CD8-positive, alpha-beta memory T cell (primary cell): ENCODE results near the gene BCL2L1. TPM values are rescaled to one million over a fixed set of nuclear protein-coding genes. Genes with fewer than 3 reads are reported as not detected.

Experiments used
- CTCF ChIA-PET: fragments of 350-600 bp; sonication (Branson Sonifier 250); formaldehyde crosslinking; loops from one replicate; lab custom pipeline; 2021; ENCODE audit warnings: antibody characterized with exemption; lab: Charles Lee
- POLR2A ChIA-PET: fragments of 350-600 bp; sonication (Branson Sonifier 250); formaldehyde crosslinking; loops from one replicate; lab custom pipeline; 2021; ENCODE audit warnings: antibody characterized with exemption; lab: Charles Lee
- DNase-seq, 5 donors: peaks; one replicate each; pipeline versions ENCODE4 v3.0.0 to v3.0.0-alpha.2; 2020 to 2022; ENCODE audit warnings: mixed read lengths in 1 of 5
- H3K27ac ChIP-seq: one replicate; pipeline ENCODE4 v1.7.0; 2013; ENCODE audit warnings: low read depth, mild to moderate bottlenecking, low read length, moderate library complexity
- H3K27me3 ChIP-seq: 2 replicates; pipeline ENCODE4 v1.7.0; 2013; ENCODE audit warnings: low read length, mild to moderate bottlenecking; ENCODE audit not compliant: insufficient read depth, poor library complexity, severe bottlenecking
- H3K36me3 ChIP-seq: 2 replicates; pipeline ENCODE4 v1.7.0; 2013; ENCODE audit warnings: mild to moderate bottlenecking, low read length, moderate library complexity; ENCODE audit not compliant: insufficient read depth
- H3K4me1 ChIP-seq: 2 replicates; pipeline ENCODE4 v1.7.0; 2013; ENCODE audit warnings: mild to moderate bottlenecking, low read length, moderate library complexity; ENCODE audit not compliant: insufficient read depth
- H3K4me3 ChIP-seq: 2 replicates; pipeline ENCODE4 v1.7.0; 2013; ENCODE audit warnings: mild to moderate bottlenecking, low read length
- H3K9me3 ChIP-seq: 2 replicates; pipeline ENCODE4 v1.7.0; 2013; ENCODE audit warnings: mild to moderate bottlenecking, low read length
- H3K27ac Mint-ChIP-seq, 8 donors: one replicate each; pipeline ENCODE4 v1.8.0; 2020 to 2021; ENCODE audit warnings: mixed read lengths in 8 of 8, mild to moderate bottlenecking in 6 of 8, inconsistent platforms in 3 of 8, moderate library complexity in 3 of 8
- H3K27me3 Mint-ChIP-seq, 2 donors: one replicate each; pipeline ENCODE4 v1.8.0; 2020 to 2021; ENCODE audit warnings: mixed read lengths in 2 of 2, mild to moderate bottlenecking in 1 of 2, moderate library complexity in 1 of 2
- H3K36me3 Mint-ChIP-seq, 3 donors: one replicate each; pipeline ENCODE4 v1.8.0; 2020 to 2021; ENCODE audit warnings: mixed read lengths in 3 of 3, inconsistent platforms in 1 of 3, mild to moderate bottlenecking in 1 of 3
- H3K4me1 Mint-ChIP-seq, 3 donors: one replicate each; pipeline ENCODE4 v1.8.0; 2020 to 2021; ENCODE audit warnings: mixed read lengths in 3 of 3, inconsistent platforms in 1 of 3, mild to moderate bottlenecking in 1 of 3
- H3K4me3 Mint-ChIP-seq, 7 donors: one replicate each; pipeline ENCODE4 v1.8.0; 2020 to 2021; ENCODE audit warnings: mixed read lengths in 7 of 7, mild to moderate bottlenecking in 6 of 7, moderate library complexity in 4 of 7, inconsistent platforms in 2 of 7
- H3K9me3 Mint-ChIP-seq, 5 donors: one replicate each; pipeline ENCODE4 v1.8.0; 2020 to 2022; ENCODE audit warnings: mixed read lengths in 5 of 5, mild to moderate bottlenecking in 3 of 5, moderate library complexity in 2 of 5, inconsistent platforms in 1 of 5
- polyA plus RNA-seq: library from polyadenylated mRNA; unstranded; fragments of 300-500 nt; fragmentation: Illumina TruSeq; gene quantifications from one replicate; pipeline ENCODE4 v1.2.3, GENCODE V29; 2021
- total RNA-seq, 2 experiments: library from RNA; stranded (reverse); gene quantifications; one replicate each; pipeline ENCODE4 v1.2.3, GENCODE V29; 2021

Gene BCL2L1
- total and polyA plus RNA-seq, 3 experiments from 2014 or later, result 32.1 to 328 (median 328) TPM

- Mint-ChIP-seq H3K27me3 (no peaks in the 10 kb centered on the region), H3K4me1 (peaks cover 58 to 75% (median 72%) of the 10 kb centered on the region in 3 donors), H3K36me3 (peaks cover 11 to 60% (median 18%) of the 10 kb centered on the region in 3 donors), H3K9me3 (no peaks in the 10 kb centered on the region), H3K4me3 (peak overlapping the region in 2 of 7 donors; percentile 3 to 24), H3K27ac (peak overlapping the region; percentile 15 to 95 (median 61))
- Histone ChIP-seq H3K27me3 (no peaks in the 10 kb centered on the region), H3K27ac (peak overlapping the region; percentile 57), H3K36me3 (peaks cover 26% of the 10 kb centered on the region), H3K4me1 (peaks cover 38% of the 10 kb centered on the region), H3K4me3 (no peak overlapping the region), H3K9me3 (no peaks in the 10 kb centered on the region)
- DNase-seq, result no peak
- ChIA-PET POLR2A (no interaction called here), CTCF (interaction anchor here (1.7 to 8.4 kb wide), 2 partner anchors 11 to 16 kb away, joined by 4 to 52 read pairs; partner anchors contain the start of gene BCL2L1)
These were observed 15.9 kb downstream of the BCL2L1 start for GRCh38 chr20:31706607-31707257.

GRCh38 chr20:31705598-31706597 is 16.8 kb downstream of the BCL2L1 start:
- CTCF ChIA-PET, result interaction anchor here (1.7 to 8.4 kb wide), 2 partner anchors 12 to 17 kb away, joined by 4 to 52 read pairs; partner anchors contain the start of gene BCL2L1
- Mint-ChIP-seq H3K4me1 (peaks cover 56 to 73% (median 70%) of the 10 kb centered on the region in 3 donors), H3K4me3 (peak overlapping the region in 2 of 7 donors; percentile 22 to 24), H3K9me3 (no peaks in the 10 kb centered on the region), H3K27ac (peak overlapping the region; percentile 51 to 95 (median 77)), H3K27me3 (no peaks in the 10 kb centered on the region), H3K36me3 (peaks cover 11 to 63% (median 22%) of the 10 kb centered on the region in 3 donors)
- DNase-seq, result no peak
- Histone ChIP-seq H3K27ac (peak overlapping the region; percentile 57), H3K4me1 (peaks cover 30% of the 10 kb centered on the region), H3K4me3 (no peak overlapping the region), H3K9me3 (no peaks in the 10 kb centered on the region), H3K36me3 (peaks cover 26% of the 10 kb centered on the region), H3K27me3 (no peaks in the 10 kb centered on the region)
- POLR2A ChIA-PET, result no interaction called here

GRCh38 chr20:31705191-31705590 is 17.5 kb downstream of the BCL2L1 start:
- peaks cover 56 to 72% (median 69%) of the 10 kb centered on the region in 3 donors for H3K4me1 Mint-ChIP-seq
- H3K27me3 Mint-ChIP-seq, result no peaks in the 10 kb centered on the region
- Histone ChIP-seq H3K9me3 (no peaks in the 10 kb centered on the region), H3K27ac (peak overlapping the region; percentile 57), H3K36me3 (peaks cover 26% of the 10 kb centered on the region), H3K4me1 (peaks cover 36% of the 10 kb centered on the region), H3K27me3 (no peaks in the 10 kb centered on the region), H3K4me3 (no peak overlapping the region)
- POLR2A ChIA-PET, result no interaction called here
- no peaks in the 10 kb centered on the region for H3K9me3 Mint-ChIP-seq
- H3K27ac Mint-ChIP-seq, result peak overlapping the region in 6 of 8 donors; percentile 24 to 87 (median 40)
- H3K36me3 Mint-ChIP-seq, result peaks cover 11 to 63% (median 24%) of the 10 kb centered on the region in 3 donors
- no peak overlapping the region for H3K4me3 Mint-ChIP-seq
- DNase-seq, result no peak
- CTCF ChIA-PET, result no interaction called here

- DNase-seq, result no peak
- H3K27me3 ChIP-seq, result no peaks in the 10 kb centered on the region
- CTCF ChIA-PET, result no interaction called here
- H3K4me1 ChIP-seq, result peaks cover 44% of the 10 kb centered on the region
- peak overlapping the region; percentile 28 for H3K27ac ChIP-seq
- POLR2A ChIA-PET, result interaction anchor here (0.6 kb wide), 1 partner anchor 50 kb away, joined by 5 read pairs; no protein-coding TSS in a partner anchor
- H3K27ac Mint-ChIP-seq, result peak overlapping the region in 6 of 8 donors; percentile 25 to 87 (median 56)
- no peaks in the 10 kb centered on the region for H3K27me3 Mint-ChIP-seq
- peaks cover 29% of the 10 kb centered on the region for H3K36me3 ChIP-seq
- H3K36me3 Mint-ChIP-seq, result peaks cover 11 to 62% (median 21%) of the 10 kb centered on the region in 3 donors
- no peak overlapping the region for H3K4me3 ChIP-seq
- peaks cover 58 to 74% (median 71%) of the 10 kb centered on the region in 3 donors for H3K4me1 Mint-ChIP-seq
- no peaks in the 10 kb centered on the region for H3K9me3 ChIP-seq
- H3K9me3 Mint-ChIP-seq, result no peaks in the 10 kb centered on the region
- no peak overlapping the region for H3K4me3 Mint-ChIP-seq
These were observed 18.2 kb downstream of the BCL2L1 start for GRCh38 chr20:31704225-31705119.

GRCh38 chr20:31701591-31701990 is 21.1 kb downstream of the BCL2L1 start:
- Mint-ChIP-seq H3K27ac (peak overlapping the region; percentile 59 to 95 (median 78)), H3K4me1 (peaks cover 55 to 68% (median 61%) of the 10 kb centered on the region in 3 donors), H3K9me3 (no peaks in the 10 kb centered on the region), H3K4me3 (peak overlapping the region in 1 of 7 donors; percentile 1), H3K27me3 (no peaks in the 10 kb centered on the region), H3K36me3 (peaks cover 8 to 53% (median 16%) of the 10 kb centered on the region in 3 donors)
- peaks cover 16% of the 10 kb centered on the region for H3K36me3 ChIP-seq
- CTCF ChIA-PET, result interaction anchor here (1.0 to 1.5 kb wide), 2 partner anchors 39 to 40 kb away, joined by 3 read pairs; no protein-coding TSS in a partner anchor
- H3K4me3 ChIP-seq, result no peak overlapping the region
- H3K9me3 ChIP-seq, result no peaks in the 10 kb centered on the region
- peaks cover 30% of the 10 kb centered on the region for H3K4me1 ChIP-seq
- no peak for DNase-seq
- no peak overlapping the region for H3K27ac ChIP-seq
- POLR2A ChIA-PET, result no interaction called here
- H3K27me3 ChIP-seq, result no peaks in the 10 kb centered on the region

- Mint-ChIP-seq H3K36me3 (peaks cover 4 to 50% (median 14%) of the 10 kb centered on the region in 3 donors), H3K9me3 (no peaks in the 10 kb centered on the region), H3K4me1 (peaks cover 53 to 65% (median 58%) of the 10 kb centered on the region in 3 donors), H3K4me3 (peak overlapping the region in 2 of 7 donors; percentile 0 to 37), H3K27ac (peak overlapping the region; percentile 19 to 99 (median 54)), H3K27me3 (no peaks in the 10 kb centered on the region)
- Histone ChIP-seq H3K27me3 (no peaks in the 10 kb centered on the region), H3K4me1 (peaks cover 29% of the 10 kb centered on the region), H3K36me3 (peaks cover 13% of the 10 kb centered on the region), H3K4me3 (no peak overlapping the region), H3K27ac (no peak overlapping the region), H3K9me3 (no peaks in the 10 kb centered on the region)
- ChIA-PET CTCF (interaction anchor here (1.0 to 1.5 kb wide), 2 partner anchors 38 to 39 kb away, joined by 3 read pairs; no protein-coding TSS in a partner anchor), POLR2A (no interaction called here)
- no peak for DNase-seq
These were observed 21.9 kb downstream of the BCL2L1 start for GRCh38 chr20:31700747-31701146.
